ENCODE data around the gene CLEC17A.

- TF ChIP-seq POLR2A (IDR thresholded peaks at IDR 0.05) (no peak), CTCF (IDR thresholded peaks at IDR 0.05) (no peak), EP300 (IDR thresholded peaks at IDR 0.05) (no peak)
Observed at GRCh38 chr19:14533450-14533849, 49.4 kb upstream of the CLEC17A start.
